ENCODE results near the gene KLK12. TPM values are rescaled to one million over a fixed set of nuclear protein-coding genes. Genes with fewer than 3 reads are reported as not detected.

KLK12 gene
- total RNA-seq = not detected

- Histone ChIP-seq H3K4me3 (no peak within 1 kb of the TSS), H3K9me3 (no peaks in the 10 kb centered on the region), H3K27me3 (replicated peaks; ENCODE audit: insufficient read depth) (no peaks in the 10 kb centered on the region), H3K4me1 (ENCODE audit: control insufficient read depth in 1 of 2, low read depth in 2 of 2) (no peaks in the 10 kb centered on the region), H3K27ac (no peak within 1 kb of the TSS), H3K36me3 (no peaks in the 10 kb centered on the region)
- ATAC-seq (ENCODE audit: insufficient number of reproducible peaks, low FRiP score, low read depth) = no peak
- DNase-seq (ENCODE audit: low spot score) = no peak
- no peak for TF ChIP-seq CTCF (IDR thresholded peaks at IDR 0.05)
Measured at GRCh38 chr19:51034704-51035103, at the start of gene KLK12. TSS of gene KLK12 (minus strand) at chr19:51035002. CDS start at chr19:51034621, 381 bp downstream.

GRCh38 chr19:51084505-51084904 lies 49.7 kb upstream of the KLK12 start:
- ATAC-seq (ENCODE audit: insufficient number of reproducible peaks, low FRiP score, low read depth) (no peak), DNase-seq (ENCODE audit: low spot score) (no peak)
- TF ChIP-seq CTCF (IDR thresholded peaks at IDR 0.05) = no peak
- H3K36me3 ChIP-seq = no peaks in the 10 kb centered on the region
- no peaks in the 10 kb centered on the region for H3K9me3 ChIP-seq
- H3K4me3 ChIP-seq = no peak overlapping the region
- no peaks in the 10 kb centered on the region for H3K4me1 ChIP-seq (ENCODE audit: control insufficient read depth in 1 of 2, low read depth in 2 of 2)
- no peaks in the 10 kb centered on the region for H3K27me3 ChIP-seq (replicated peaks; ENCODE audit: insufficient read depth)
- H3K27ac ChIP-seq = no peak overlapping the region

GRCh38 chr19:51083783-51084182 lies 49.0 kb upstream of the KLK12 start:
- TF ChIP-seq CTCF (IDR thresholded peaks at IDR 0.05) = no peak
- Histone ChIP-seq H3K36me3 (no peaks in the 10 kb centered on the region), H3K27ac (no peak overlapping the region), H3K9me3 (no peaks in the 10 kb centered on the region), H3K4me3 (no peak overlapping the region), H3K27me3 (replicated peaks; ENCODE audit: insufficient read depth) (no peaks in the 10 kb centered on the region), H3K4me1 (ENCODE audit: control insufficient read depth in 1 of 2, low read depth in 2 of 2) (no peaks in the 10 kb centered on the region)
- DNase-seq (ENCODE audit: low spot score) (no peak), ATAC-seq (ENCODE audit: insufficient number of reproducible peaks, low FRiP score, low read depth) (no peak)

- Histone ChIP-seq H3K27ac (no peak overlapping the region), H3K9me3 (no peaks in the 10 kb centered on the region), H3K4me1 (ENCODE audit: control insufficient read depth in 1 of 2, low read depth in 2 of 2) (no peaks in the 10 kb centered on the region), H3K27me3 (replicated peaks; ENCODE audit: insufficient read depth) (no peaks in the 10 kb centered on the region), H3K4me3 (no peak overlapping the region), H3K36me3 (no peaks in the 10 kb centered on the region)
- ATAC-seq (ENCODE audit: insufficient number of reproducible peaks, low FRiP score, low read depth) (no peak), DNase-seq (ENCODE audit: low spot score) (no peak)
- no peak for TF ChIP-seq CTCF (IDR thresholded peaks at IDR 0.05)
Measured at GRCh38 chr19:51083181-51083580, 48.4 kb upstream of the KLK12 start.

GRCh38 chr19:51082611-51083010 lies 47.8 kb upstream of the KLK12 start, which contains the start of gene KLK14:
TSS of gene KLK14 (minus strand) at chr19:51082887. CDS start at chr19:51082614, 273 bp downstream.
- H3K4me3 ChIP-seq = no peak within 1 kb of the TSS
- H3K9me3 ChIP-seq = no peaks in the 10 kb centered on the region
- no peak within 1 kb of the TSS for H3K27ac ChIP-seq
- ATAC-seq (ENCODE audit: insufficient number of reproducible peaks, low FRiP score, low read depth) = no peak
- H3K27me3 ChIP-seq (replicated peaks; ENCODE audit: insufficient read depth) = no peaks in the 10 kb centered on the region
- DNase-seq (ENCODE audit: low spot score) = no peak
- no peak for TF ChIP-seq CTCF (IDR thresholded peaks at IDR 0.05)
- no peaks in the 10 kb centered on the region for H3K4me1 ChIP-seq (ENCODE audit: control insufficient read depth in 1 of 2, low read depth in 2 of 2)
- H3K36me3 ChIP-seq = no peaks in the 10 kb centered on the region
